Fibroblast of lung (primary cell): ENCODE results near the gene SLC38A3.

Source experiments
- CTCF ChIP-seq, 2 donors: IDR thresholded peaks in 1 of 2; conservative IDR thresholded peaks in 1 of 2; 1 replicate in 1 of 2; 2 replicates in 1 of 2; pipeline ENCODE4 v1.5.1; 2011 to 2012; ENCODE audit warnings: low read length in 2 of 2, control low read depth in 1 of 2, inconsistent platforms in 1 of 2, low read depth in 1 of 2, mild to moderate bottlenecking in 1 of 2
- EZH2 ChIP-seq: IDR thresholded peaks from 2 replicates; pipeline ENCODE4 v1.5.1; 2012; ENCODE audit warnings: low read length, control low read depth, mild to moderate bottlenecking; ENCODE audit errors: missing control alignments

DNA sequence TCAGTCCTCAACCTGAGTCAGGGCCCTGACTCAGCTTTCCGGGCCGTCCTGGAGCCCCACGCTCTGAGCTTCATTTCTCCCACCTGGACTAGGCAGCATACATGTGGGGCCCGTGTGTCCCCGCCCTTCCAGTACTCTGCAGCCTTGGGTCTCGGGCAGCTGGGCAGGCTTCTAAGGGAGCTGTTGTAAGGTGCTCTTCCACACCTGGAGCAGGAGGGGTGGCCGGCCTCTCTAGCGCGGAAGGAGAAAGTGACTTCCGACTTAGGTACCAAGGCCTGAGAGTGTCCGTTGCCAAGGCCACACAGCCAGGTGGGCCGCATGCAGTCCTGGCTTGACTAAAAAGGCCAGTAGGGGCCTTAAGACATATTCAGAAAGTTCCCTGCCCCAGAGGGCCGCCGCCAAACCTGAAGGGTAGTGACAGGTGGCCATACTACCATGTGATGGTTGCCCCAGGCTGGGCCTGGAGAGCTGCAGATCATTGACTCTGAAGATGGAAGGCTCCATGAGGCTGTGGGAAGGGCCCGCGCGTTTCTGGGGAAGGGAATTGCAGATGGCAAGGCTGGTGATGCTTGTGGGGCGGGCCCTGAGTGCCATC, 54.5 kb downstream of the SLC38A3 start:
- no peak for TF ChIP-seq CTCF (conservative IDR thresholded peaks at IDR 0.05 in 1 of 2, IDR thresholded peaks at IDR 0.05 in 1 of 2; ENCODE audit: low read depth in 1 of 2, low read length in 2 of 2)
- TF ChIP-seq EZH2, result no peak
